SK-N-SH (cell line): Measurements from ENCODE around the gene ZPLD1.

Experiments used
- CTCF ChIP-seq: fragments of 200-600 bp; sonication (generic); IDR thresholded peaks from 2 replicates; pipeline ENCODE4 v1.6.1; 2017; ENCODE audit warnings: antibody characterized with exemption, mild to moderate bottlenecking, moderate library complexity
- EP300 ChIP-seq, 2 experiments: IDR thresholded peaks; 2 replicates each; pipeline versions ENCODE4 v1.4.0 to v1.6.1; 2012; ENCODE audit warnings: borderline replicate concordance in 1 of 2, low read depth in 1 of 2, low read length in 1 of 2
- EZH2phosphoT487 ChIP-seq: fragments of 200-600 bp; sonication (generic); IDR thresholded peaks from 2 replicates; pipeline ENCODE4 v1.6.1; 2017; ENCODE audit warnings: low read depth, mixed run types, mild to moderate bottlenecking, antibody characterized with exemption, moderate library complexity, borderline replicate concordance
- FOSL2 ChIP-seq: IDR thresholded peaks from 2 replicates; pipeline ENCODE4 v1.4.0; 2012; ENCODE audit warnings: low read depth, mild to moderate bottlenecking, moderate library complexity, borderline replicate concordance
- JUND ChIP-seq: IDR thresholded peaks from 2 replicates; pipeline ENCODE4 v1.4.0; 2012
- MXI1 ChIP-seq: IDR thresholded peaks from 2 replicates; pipeline ENCODE4 v1.6.1; 2012; ENCODE audit warnings: mild to moderate bottlenecking, low read depth, low read length, improper control_type of control experiment
- NRF1 ChIP-seq: IDR thresholded peaks from 2 replicates; pipeline ENCODE4 v1.6.1; 2012; ENCODE audit warnings: low read depth, mild to moderate bottlenecking, low read length
- POLR2AphosphoS5 ChIP-seq: IDR thresholded peaks from 2 replicates; pipeline ENCODE4 v1.6.1; 2012; ENCODE audit warnings: low read depth, low read length
- RCOR1 ChIP-seq: fragments of 150-350 bp; IDR thresholded peaks from 2 replicates; pipeline ENCODE4 v1.6.1; 2017; ENCODE audit warnings: antibody characterized with exemption, low read length
- SMC3 ChIP-seq: IDR thresholded peaks from 2 replicates; pipeline ENCODE4 v1.6.1; 2012; ENCODE audit warnings: low read depth, low read length, improper control_type of control experiment

GRCh38 chr3:102400766-102401165, 34.0 kb upstream of the ZPLD1 start:
- TF ChIP-seq EZH2phosphoT487 (no peak), CTCF (no peak), SMC3 (no peak), EP300 (IDR thresholded peaks at IDR 0.05; ENCODE audit: borderline replicate concordance in 1 of 2, low read depth in 1 of 2, low read length in 1 of 2) (peak in 1 of 2 experiments; percentile 28; a peak in 1 of 4 replicates), RCOR1 (no peak), MXI1 (no peak), JUND (peak; percentile 24), NRF1 (no peak), POLR2AphosphoS5 (no peak), FOSL2 (peak; percentile 38; the same call in 1 of the 2 replicates)
